ENCODE measurements around the gene IL1RAPL1.

DNA sequence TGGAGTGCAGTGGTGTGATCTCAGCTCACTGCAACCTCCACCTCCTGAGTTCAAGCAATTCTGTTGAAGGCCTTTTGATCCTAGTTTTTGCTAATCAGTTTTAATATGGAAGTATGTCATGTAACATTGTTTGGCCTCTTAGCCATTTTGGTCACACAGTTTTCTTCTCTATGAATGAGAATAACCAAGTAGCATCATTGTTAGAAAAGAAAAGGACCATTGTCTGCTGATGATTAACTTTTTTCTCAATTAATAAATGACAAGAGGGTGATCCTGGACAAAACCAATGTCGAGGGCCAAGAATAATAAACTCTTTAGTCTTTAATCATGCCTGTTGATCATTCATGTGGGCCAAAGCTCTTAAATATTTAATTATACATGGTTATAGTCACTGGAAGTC lies 1338.8 kb downstream of the IL1RAPL1 start:
- TF ChIP-seq, protein P1, sequence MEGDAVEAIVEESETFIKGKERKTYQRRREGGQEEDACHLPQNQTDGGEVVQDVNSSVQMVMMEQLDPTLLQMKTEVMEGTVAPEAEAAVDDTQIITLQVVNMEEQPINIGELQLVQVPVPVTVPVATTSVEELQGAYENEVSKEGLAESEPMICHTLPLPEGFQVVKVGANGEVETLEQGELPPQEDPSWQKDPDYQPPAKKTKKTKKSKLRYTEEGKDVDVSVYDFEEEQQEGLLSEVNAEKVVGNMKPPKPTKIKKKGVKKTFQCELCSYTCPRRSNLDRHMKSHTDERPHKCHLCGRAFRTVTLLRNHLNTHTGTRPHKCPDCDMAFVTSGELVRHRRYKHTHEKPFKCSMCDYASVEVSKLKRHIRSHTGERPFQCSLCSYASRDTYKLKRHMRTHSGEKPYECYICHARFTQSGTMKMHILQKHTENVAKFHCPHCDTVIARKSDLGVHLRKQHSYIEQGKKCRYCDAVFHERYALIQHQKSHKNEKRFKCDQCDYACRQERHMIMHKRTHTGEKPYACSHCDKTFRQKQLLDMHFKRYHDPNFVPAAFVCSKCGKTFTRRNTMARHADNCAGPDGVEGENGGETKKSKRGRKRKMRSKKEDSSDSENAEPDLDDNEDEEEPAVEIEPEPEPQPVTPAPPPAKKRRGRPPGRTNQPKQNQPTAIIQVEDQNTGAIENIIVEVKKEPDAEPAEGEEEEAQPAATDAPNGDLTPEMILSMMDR (IDR thresholded peaks at IDR 0.05) = no peak
- TF ChIP-seq POLR2AphosphoS5 (IDR thresholded peaks at IDR 0.05) = no peak

Data from breast epithelium (tissue), 3 donors.